HG03439 (cell line): ENCODE measurements around the gene SDF2L1.
"Not testable (repeated sequence)": the region's sequence is repeated elsewhere in the genome, so short reads cannot be mapped to it uniquely, and the experiment has no call there.

Experiments used
- ATAC-seq: cut with Tn5 transposase; IDR thresholded peaks from one replicate; pipeline ENCODE4 v1.9.1; 2021; ENCODE audit warnings: mild to moderate bottlenecking, moderate library complexity; ENCODE audit not compliant: unreplicated experiment

SDF2L1 gene

DNA sequence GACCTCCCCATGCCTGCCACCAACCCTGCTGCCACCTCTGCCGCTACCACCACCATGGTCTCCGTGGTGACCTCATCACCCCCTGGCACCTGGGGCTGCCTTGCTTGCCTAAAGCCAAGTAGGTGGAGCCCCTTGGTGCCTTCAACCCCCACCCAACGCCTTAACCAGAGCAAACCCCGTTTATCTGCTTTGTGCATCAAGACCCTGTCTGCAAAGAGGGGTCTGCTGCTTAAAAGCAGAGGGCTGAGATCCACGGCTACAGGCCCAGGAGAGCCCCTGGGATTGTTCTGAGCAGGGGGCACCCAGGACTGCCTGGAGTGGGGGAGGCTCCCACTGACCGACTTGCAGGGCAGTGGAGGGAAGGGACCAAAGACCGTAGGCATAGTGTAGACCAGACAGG, 18.8 kb downstream of the SDF2L1 start:
- ATAC-seq = no peak

GRCh38 chr22:21661991-21662390, 19.9 kb downstream of the SDF2L1 start:
- no peak for ATAC-seq

- ATAC-seq = no peak
These were observed 21.6 kb downstream of the SDF2L1 start for GRCh38 chr22:21663738-21664137.

DNA sequence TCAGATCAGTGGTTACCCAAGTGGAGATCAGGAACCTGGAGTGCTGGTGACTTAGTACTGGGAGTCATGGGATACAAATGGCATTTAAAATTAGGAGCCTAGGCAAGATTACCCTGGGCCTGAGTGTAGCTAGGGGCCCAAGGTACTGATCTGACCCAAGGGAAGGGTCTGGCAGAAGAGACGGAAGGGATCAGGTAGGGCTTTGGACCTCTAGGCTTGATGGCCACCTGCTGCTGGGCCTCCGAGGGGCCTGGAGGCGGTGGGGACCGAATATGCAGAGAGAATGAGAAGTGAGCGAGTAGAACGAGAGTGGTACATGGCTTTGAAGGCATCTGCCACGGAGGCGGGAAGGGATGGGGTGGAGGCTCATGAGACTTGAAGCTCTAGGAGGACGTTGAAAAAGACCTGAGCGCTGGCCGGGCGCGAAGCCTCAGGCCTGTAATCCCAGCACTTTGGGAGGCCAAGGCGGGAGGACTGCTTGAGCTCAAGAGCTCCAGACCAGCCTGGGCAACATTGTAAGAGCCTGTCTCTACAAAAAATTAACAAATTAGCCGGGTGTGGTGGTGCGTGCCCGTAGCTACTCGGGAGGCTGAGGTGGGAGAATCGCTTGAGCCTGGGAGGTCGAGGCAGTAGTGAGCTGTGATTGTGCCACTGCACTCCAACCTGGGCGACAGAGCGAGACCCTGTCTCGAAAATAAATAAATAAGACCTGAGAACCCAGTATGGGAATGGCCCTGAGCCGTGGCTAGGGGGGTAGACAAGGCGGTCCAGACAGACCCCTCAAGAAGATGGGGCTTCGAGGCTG, 23.1 kb downstream of the SDF2L1 start:
- no peak for ATAC-seq

GRCh38 chr22:21666786-21667185, 24.7 kb downstream of the SDF2L1 start:
- no peak for ATAC-seq

GRCh38 chr22:21669026-21669425, 26.9 kb downstream of the SDF2L1 start:
- no peak for ATAC-seq

DNA sequence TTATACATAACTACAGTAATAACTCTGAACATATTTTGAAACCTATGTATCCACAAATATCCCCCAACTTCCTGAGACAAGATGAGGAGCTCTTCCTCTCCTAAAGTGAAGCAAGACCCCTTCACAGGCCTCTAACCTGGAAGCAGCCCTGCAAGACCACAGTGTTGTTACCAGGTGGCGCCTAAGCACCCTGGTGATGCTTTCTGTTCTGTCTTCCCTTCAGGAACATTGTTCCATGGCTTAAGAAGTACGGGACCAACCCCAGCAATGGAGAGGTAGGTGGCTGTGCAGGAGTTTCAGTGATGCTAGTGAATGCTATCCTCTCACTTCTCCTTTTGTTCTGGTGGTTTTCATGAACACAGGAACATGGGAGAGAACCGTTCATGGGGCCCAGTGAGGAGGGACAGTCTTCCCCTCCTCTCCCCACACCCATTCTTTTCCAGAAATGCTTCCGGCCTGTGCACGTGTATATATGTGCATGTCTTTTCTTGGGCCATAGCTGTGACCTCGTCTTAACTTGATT, 30.1 kb downstream of the SDF2L1 start:
- no peak for ATAC-seq

- no peak for ATAC-seq
These were observed 31.6 kb downstream of the SDF2L1 start for GRCh38 chr22:21673534-21674321.

DNA sequence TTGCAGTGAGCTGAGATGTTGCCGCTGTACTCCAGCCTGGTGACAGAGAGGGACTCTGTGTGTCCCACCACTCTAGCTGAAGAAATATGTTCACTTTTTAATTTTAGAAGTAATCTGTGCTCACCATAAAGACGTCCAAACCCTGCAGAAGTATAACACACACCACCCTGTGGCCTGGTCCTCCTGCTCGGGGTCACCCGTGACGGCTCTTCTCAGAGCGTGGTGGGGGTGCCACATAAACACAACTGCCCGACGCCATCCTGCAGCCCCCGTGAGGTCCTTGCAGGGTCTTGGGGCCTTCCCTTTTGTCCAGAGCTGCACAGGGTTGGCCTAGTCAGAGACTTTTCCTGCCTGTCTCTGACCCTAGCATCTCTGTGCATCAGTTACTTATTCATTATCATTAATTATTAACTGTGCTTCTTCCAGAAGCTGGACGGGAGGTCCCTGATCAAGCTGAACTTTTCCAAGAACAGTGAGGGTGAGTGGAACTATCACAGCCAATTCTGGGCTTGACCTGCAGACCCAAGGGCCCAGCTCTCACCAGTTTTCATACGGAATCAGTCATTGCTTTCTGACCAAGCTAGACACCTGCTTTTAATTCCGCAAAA, 32.6 kb downstream of the SDF2L1 start:
- no peak for ATAC-seq

DNA sequence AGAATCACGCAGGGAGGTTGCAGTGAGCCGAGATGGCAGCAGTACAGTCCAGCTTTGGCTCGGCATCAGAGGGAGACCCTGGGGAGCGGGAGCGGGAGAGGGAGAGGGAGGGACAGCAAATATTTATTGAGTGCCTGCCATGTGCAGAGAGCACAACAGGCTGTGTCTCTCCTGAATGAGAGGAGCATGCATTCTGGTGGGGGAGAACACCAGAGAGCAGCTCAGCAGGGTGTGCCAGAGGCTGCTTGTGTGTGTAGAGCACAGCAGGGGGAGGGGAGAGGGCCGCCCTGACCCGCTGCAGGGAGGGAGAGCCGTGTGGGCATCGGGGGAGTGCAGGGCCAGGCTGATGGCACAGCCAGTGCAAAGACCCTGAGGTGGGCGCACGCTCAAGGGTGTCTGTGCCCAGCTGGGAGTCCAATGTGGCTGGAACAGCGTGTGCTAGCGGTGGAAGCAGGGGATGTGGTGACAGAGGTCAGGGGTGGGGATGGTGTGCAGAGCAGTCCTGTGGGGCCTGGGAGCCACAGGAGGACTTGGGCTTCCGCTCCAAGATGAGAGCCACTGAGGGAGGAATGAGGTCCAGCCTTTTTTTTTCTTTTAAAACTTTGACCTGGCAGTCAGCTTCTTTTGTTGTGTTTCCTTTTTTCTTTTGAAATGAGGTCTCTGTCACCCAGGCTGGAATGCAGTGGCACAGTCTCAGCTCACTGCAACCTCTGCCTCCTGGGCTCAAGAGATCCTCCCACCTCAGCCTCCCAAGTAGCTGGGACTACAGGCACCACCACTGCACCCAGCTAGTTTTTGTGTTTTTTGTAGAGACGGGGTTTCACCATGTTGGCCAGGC, 35.7 kb downstream of the SDF2L1 start:
- ATAC-seq = no peak

GRCh38 chr22:21678842-21679241, 36.7 kb downstream of the SDF2L1 start:
- ATAC-seq = not testable (repeated sequence)

GRCh38 chr22:21679383-21679782, 37.3 kb downstream of the SDF2L1 start:
- no peak for ATAC-seq

GRCh38 chr22:21680830-21681565, 38.9 kb downstream of the SDF2L1 start:
- ATAC-seq = no peak

- ATAC-seq = no peak
These were observed 39.7 kb downstream of the SDF2L1 start for GRCh38 chr22:21681566-21682370.

- ATAC-seq = no peak
These were observed 40.5 kb downstream of the SDF2L1 start for GRCh38 chr22:21682385-21683175.

DNA sequence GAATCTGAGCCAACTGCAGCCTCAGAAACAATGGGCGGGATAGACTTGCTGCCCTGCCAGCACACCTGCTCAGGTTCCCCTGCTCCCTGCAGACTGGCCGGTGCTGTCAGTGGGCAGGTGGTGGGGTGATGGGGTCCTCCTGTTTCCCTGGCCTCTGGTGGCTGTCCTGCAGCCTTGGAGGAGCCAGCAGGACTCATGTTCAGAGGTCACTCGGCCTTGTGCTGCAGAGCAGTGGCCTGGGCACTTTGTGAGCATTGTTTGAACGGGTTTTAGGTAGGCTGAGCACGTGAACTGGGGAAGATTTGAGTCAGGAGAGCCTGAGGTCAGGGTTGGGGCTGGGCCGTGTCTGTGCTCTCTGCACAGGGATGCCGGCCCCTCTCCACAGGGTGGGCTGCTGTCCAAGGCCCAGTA, 41.3 kb downstream of the SDF2L1 start:
- no peak for ATAC-seq

DNA sequence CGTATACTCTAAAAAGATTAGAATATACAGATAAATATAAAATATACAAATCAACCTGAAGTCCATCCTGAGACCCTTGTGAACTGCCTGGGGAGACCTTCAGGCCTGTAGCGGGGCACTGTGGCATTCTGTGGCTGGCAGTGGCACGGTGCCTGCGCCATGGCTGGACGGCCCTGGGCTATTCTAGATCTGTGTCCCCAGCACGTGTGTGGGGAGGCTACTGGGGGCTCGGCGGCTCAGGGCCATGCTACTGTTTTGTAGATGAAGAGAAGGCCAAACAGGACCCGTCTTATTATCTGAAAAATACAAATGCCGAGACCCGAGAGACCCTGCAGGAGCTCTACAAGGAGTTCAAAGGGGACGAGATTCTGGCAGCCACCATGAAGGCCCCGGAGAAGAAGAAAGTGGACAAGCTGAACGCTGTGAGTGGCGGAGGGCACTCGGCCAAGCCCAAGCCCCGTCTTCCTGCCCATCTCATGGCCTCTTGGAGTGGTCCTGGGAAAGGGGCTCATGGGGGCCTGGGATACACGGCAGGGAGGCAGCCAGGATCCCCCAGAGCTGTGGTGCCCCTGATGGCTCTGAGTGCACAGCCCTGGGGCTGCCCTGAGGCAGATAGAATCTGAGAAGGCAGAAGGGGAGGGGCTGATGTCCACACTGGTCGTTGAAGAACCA, 42.5 kb downstream of the SDF2L1 start:
- ATAC-seq = no peak

DNA sequence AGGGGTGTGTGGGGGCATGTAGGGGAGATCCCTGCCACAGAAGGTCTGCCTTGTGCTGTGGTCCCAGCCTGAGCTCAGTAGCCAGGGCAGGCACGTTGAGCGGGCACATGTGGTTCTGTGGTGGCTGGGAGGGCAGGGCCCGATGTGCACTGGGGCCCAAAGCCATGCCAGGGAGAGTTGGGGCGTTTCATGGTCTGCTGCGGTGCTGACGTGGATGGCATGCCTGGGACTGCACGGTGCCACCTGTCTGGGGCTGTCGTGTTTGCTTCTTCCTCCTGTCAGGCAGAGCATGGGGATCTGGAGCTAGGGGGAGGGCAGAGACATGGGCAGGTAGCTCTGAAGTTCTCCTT, 43.0 kb downstream of the SDF2L1 start:
- no peak for ATAC-seq
